Ovary (tissue), 3 donors: ENCODE data around the gene SHISA2.

Experiments
- POLR2A ChIP-seq: fragments of 450-650 bp; IDR thresholded peaks from one replicate; pipeline ENCODE4 v1.6.1; 2017; ENCODE audit warnings: antibody characterized with exemption, mild to moderate bottlenecking, moderate library complexity
- TF ChIP-seq, protein P1 (sequence below), 3 donors: fragments of 450-650 bp in 2 of 3; fragments of 200-600 bp in 1 of 3; IDR thresholded peaks; one replicate each; pipeline versions ENCODE4 v1.5.1 to v1.8.0; 2016 to 2022; ENCODE audit warnings: antibody characterized with exemption in 3 of 3, mild to moderate bottlenecking in 1 of 3
- donor health status: DM: no; HTN: no; CAD: no.

DNA sequence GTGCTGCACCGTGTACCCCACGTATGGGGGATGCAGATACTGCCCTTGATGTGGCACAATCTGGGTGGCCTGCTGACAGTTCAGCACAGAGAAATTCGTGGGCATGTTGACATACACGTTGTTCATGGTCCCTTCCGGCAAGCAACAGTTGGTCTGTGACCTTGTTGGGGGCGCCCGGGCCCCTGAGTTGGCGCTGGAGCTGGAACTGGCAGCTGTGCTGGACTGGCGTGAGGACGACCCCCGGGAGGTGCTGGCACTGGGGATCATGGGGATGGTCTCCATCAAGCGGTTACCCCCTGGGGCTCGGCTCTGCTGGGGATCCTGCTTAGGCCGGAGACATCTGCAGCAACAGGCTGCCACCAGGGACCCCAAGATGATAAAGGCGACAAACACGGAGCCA lies 5.2 kb downstream of the SHISA2 start:
- no peak for TF ChIP-seq POLR2A
- TF ChIP-seq, protein P1, sequence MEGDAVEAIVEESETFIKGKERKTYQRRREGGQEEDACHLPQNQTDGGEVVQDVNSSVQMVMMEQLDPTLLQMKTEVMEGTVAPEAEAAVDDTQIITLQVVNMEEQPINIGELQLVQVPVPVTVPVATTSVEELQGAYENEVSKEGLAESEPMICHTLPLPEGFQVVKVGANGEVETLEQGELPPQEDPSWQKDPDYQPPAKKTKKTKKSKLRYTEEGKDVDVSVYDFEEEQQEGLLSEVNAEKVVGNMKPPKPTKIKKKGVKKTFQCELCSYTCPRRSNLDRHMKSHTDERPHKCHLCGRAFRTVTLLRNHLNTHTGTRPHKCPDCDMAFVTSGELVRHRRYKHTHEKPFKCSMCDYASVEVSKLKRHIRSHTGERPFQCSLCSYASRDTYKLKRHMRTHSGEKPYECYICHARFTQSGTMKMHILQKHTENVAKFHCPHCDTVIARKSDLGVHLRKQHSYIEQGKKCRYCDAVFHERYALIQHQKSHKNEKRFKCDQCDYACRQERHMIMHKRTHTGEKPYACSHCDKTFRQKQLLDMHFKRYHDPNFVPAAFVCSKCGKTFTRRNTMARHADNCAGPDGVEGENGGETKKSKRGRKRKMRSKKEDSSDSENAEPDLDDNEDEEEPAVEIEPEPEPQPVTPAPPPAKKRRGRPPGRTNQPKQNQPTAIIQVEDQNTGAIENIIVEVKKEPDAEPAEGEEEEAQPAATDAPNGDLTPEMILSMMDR (IDR thresholded peaks at IDR 0.05) = no peak
